CD8-positive, alpha-beta memory T cell (primary cell): Measurements from ENCODE around the gene PLOD1. TPM values are rescaled to one million over a fixed set of nuclear protein-coding genes. Genes with fewer than 3 reads are reported as not detected.

Source experiments
- CTCF ChIA-PET: fragments of 350-600 bp; sonication (Branson Sonifier 250); formaldehyde crosslinking; loops from one replicate; lab custom pipeline; 2021; ENCODE audit warnings: antibody characterized with exemption; lab: Charles Lee
- POLR2A ChIA-PET: fragments of 350-600 bp; sonication (Branson Sonifier 250); formaldehyde crosslinking; loops from one replicate; lab custom pipeline; 2021; ENCODE audit warnings: antibody characterized with exemption; lab: Charles Lee
- DNase-seq, 5 donors: peaks; one replicate each; pipeline versions ENCODE4 v3.0.0 to v3.0.0-alpha.2; 2020 to 2022; ENCODE audit warnings: mixed read lengths in 1 of 5
- H3K27ac ChIP-seq: one replicate; pipeline ENCODE4 v1.7.0; 2013; ENCODE audit warnings: low read depth, mild to moderate bottlenecking, low read length, moderate library complexity
- H3K27me3 ChIP-seq: 2 replicates; pipeline ENCODE4 v1.7.0; 2013; ENCODE audit warnings: low read length, mild to moderate bottlenecking; ENCODE audit not compliant: insufficient read depth, poor library complexity, severe bottlenecking
- H3K36me3 ChIP-seq: 2 replicates; pipeline ENCODE4 v1.7.0; 2013; ENCODE audit warnings: mild to moderate bottlenecking, low read length, moderate library complexity; ENCODE audit not compliant: insufficient read depth
- H3K4me1 ChIP-seq: 2 replicates; pipeline ENCODE4 v1.7.0; 2013; ENCODE audit warnings: mild to moderate bottlenecking, low read length, moderate library complexity; ENCODE audit not compliant: insufficient read depth
- H3K4me3 ChIP-seq: 2 replicates; pipeline ENCODE4 v1.7.0; 2013; ENCODE audit warnings: mild to moderate bottlenecking, low read length
- H3K9me3 ChIP-seq: 2 replicates; pipeline ENCODE4 v1.7.0; 2013; ENCODE audit warnings: mild to moderate bottlenecking, low read length
- H3K27ac Mint-ChIP-seq, 8 donors: one replicate each; pipeline ENCODE4 v1.8.0; 2020 to 2021; ENCODE audit warnings: mixed read lengths in 8 of 8, mild to moderate bottlenecking in 6 of 8, inconsistent platforms in 3 of 8, moderate library complexity in 3 of 8
- H3K27me3 Mint-ChIP-seq, 2 donors: one replicate each; pipeline ENCODE4 v1.8.0; 2020 to 2021; ENCODE audit warnings: mixed read lengths in 2 of 2, mild to moderate bottlenecking in 1 of 2, moderate library complexity in 1 of 2
- H3K36me3 Mint-ChIP-seq, 3 donors: one replicate each; pipeline ENCODE4 v1.8.0; 2020 to 2021; ENCODE audit warnings: mixed read lengths in 3 of 3, inconsistent platforms in 1 of 3, mild to moderate bottlenecking in 1 of 3
- H3K4me1 Mint-ChIP-seq, 3 donors: one replicate each; pipeline ENCODE4 v1.8.0; 2020 to 2021; ENCODE audit warnings: mixed read lengths in 3 of 3, inconsistent platforms in 1 of 3, mild to moderate bottlenecking in 1 of 3
- H3K4me3 Mint-ChIP-seq, 7 donors: one replicate each; pipeline ENCODE4 v1.8.0; 2020 to 2021; ENCODE audit warnings: mixed read lengths in 7 of 7, mild to moderate bottlenecking in 6 of 7, moderate library complexity in 4 of 7, inconsistent platforms in 2 of 7
- H3K9me3 Mint-ChIP-seq, 5 donors: one replicate each; pipeline ENCODE4 v1.8.0; 2020 to 2022; ENCODE audit warnings: mixed read lengths in 5 of 5, mild to moderate bottlenecking in 3 of 5, moderate library complexity in 2 of 5, inconsistent platforms in 1 of 5
- polyA plus RNA-seq: library from polyadenylated mRNA; unstranded; fragments of 300-500 nt; fragmentation: Illumina TruSeq; gene quantifications from one replicate; pipeline ENCODE4 v1.2.3, GENCODE V29; 2021
- total RNA-seq, 2 experiments: library from RNA; stranded (reverse); gene quantifications; one replicate each; pipeline ENCODE4 v1.2.3, GENCODE V29; 2021

PLOD1 gene
- 10 to 100 TPM; 25.8 to 31.0 TPM for total RNA-seq
- 9.4 TPM for polyA plus RNA-seq

DNA sequence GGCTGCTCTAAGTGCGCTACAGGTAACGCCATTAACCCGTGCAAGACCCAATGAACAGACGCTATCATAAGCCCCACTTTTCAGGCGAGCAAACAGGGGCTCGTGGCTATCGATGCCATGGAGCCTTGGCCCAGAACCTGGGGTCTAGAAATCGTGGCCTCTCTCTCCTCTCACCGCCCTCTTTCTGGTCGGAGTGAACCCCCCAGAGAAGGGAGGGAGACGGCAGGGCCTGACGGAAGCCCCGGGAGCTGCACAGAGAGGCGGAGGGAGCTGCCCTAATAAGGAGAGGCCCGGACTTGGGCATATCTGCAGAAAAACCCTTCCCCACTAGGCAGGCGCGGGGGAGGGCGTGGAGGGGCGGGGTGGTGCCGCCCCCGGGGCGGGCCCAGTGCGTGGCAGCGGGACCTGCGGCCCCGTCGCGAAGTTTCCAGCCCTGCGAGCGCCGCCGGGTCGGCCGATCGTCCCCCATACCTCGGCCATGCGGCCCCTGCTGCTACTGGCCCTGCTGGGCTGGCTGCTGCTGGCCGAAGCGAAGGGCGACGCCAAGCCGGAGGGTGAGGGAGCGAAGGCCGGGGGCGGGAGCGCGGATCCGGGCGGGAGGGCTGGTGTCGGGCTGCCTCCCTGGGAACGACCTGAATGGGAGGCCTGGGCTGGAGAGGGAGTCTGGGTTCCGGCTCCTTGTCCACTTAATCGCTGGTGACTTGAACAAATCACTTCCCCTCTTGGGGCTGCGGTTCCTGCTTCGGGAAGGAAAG is at the start of gene PLOD1:
PLOD1 (plus strand) TSS at position 416 of the 755 bp plus-strand sequence; CDS start at position 479, 63 bp downstream.
- Histone ChIP-seq H3K27me3 (no peaks in the 10 kb centered on the region), H3K4me3 (peak within 1 kb of the TSS; percentile 87), H3K9me3 (no peaks in the 10 kb centered on the region), H3K36me3 (no peaks in the 10 kb centered on the region), H3K4me1 (peaks cover 9% of the 10 kb centered on the region), H3K27ac (peak within 1 kb of the TSS; percentile 88)
- Mint-ChIP-seq H3K4me1 (peaks cover 0 to 9% (median 3%) of the 10 kb centered on the region in 3 donors), H3K4me3 (peak within 1 kb of the TSS; percentile 82 to 93 (median 84)), H3K27ac (peak within 1 kb of the TSS in 5 of 8 donors; percentile 21 to 85 (median 63)), H3K9me3 (no peaks in the 10 kb centered on the region), H3K27me3 (peaks cover 0 to 2% of the 10 kb centered on the region in 2 donors), H3K36me3 (no peaks in the 10 kb centered on the region)
- peak; percentile 71 to 89 (median 83) for DNase-seq
- ChIA-PET CTCF (no interaction called here), POLR2A (interaction anchor here (0.6 to 1.0 kb wide), 4 partner anchors 25 to 86 kb away, joined by 5 to 6 read pairs (median 6); no protein-coding TSS in a partner anchor)

DNA sequence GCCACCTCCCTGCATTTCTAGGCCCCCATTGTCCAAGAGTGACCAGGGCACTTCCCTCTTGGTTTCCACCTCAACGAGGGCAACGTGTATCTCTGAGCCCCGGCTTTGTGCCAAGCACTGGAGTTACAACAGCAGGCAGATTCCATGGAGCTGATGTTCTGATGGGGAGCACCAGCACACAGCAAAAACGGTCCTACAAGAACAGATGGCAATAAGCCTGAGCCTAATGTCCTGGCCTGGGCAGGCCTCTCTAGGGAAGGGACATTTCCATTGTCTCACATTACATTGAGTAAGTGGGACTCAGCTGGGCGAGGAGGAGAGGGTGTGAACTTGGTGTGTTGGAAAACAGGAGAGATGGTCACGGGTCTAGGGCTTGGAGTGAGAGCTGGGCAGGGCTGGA is 48.6 kb upstream of the PLOD1 start:
- Mint-ChIP-seq H3K27me3 (peaks cover 16 to 40% of the 10 kb centered on the region in 2 donors), H3K36me3 (no peaks in the 10 kb centered on the region), H3K4me3 (no peak overlapping the region), H3K27ac (no peak overlapping the region), H3K4me1 (no peaks in the 10 kb centered on the region), H3K9me3 (no peaks in the 10 kb centered on the region)
- POLR2A ChIA-PET: no interaction called here
- H3K27ac ChIP-seq: no peak overlapping the region
- H3K9me3 ChIP-seq: no peaks in the 10 kb centered on the region
- CTCF ChIA-PET: interaction anchor here (0.5 kb wide), 1 partner anchor 758 kb away, joined by 4 read pairs; no protein-coding TSS in a partner anchor
- no peaks in the 10 kb centered on the region for H3K27me3 ChIP-seq
- no peak for DNase-seq
- no peaks in the 10 kb centered on the region for H3K4me1 ChIP-seq
- H3K36me3 ChIP-seq: no peaks in the 10 kb centered on the region
- H3K4me3 ChIP-seq: no peak overlapping the region

DNA sequence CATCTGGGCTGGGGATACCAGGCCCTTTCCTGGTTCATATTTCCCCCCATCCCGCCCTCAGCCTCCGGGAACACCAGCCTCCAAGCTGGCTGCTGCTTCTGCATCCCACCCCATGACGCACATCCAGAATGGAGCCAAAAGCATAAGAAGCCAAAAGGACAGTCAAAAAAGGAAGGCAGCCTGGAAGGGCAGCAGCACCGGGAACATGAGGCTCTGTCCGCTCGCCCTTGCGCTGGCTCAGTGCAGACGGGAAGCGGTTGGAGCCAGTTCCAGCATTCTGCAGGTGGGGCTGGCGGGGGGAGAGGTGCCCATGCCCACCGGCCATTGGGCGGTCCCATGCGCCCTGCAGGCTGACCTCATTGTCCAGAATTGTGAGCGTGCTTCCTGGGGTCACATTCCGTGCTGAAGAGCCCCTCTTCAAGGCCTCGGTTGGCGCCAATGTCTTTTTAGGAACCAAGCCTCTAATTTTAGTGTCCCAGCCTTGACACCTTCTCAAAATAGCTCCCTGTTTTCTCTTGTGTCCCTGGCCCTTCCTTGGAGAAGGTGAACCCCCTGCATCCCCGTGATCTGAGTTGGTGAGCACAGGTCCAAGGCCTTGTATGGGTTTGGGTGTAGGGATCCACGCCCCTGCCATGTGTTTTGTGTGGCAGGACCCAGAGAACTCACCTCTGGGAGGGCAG is 47.4 kb upstream of the PLOD1 start:
- H3K27me3 ChIP-seq: no peaks in the 10 kb centered on the region
- no peaks in the 10 kb centered on the region for H3K36me3 ChIP-seq
- H3K36me3 Mint-ChIP-seq: no peaks in the 10 kb centered on the region
- peaks cover 10 to 36% of the 10 kb centered on the region in 2 donors for H3K27me3 Mint-ChIP-seq
- H3K27ac Mint-ChIP-seq: no peak overlapping the region
- no peaks in the 10 kb centered on the region for H3K4me1 Mint-ChIP-seq
- no peaks in the 10 kb centered on the region for H3K9me3 Mint-ChIP-seq
- no peak overlapping the region for H3K4me3 Mint-ChIP-seq
- no peak overlapping the region for H3K27ac ChIP-seq
- H3K9me3 ChIP-seq: no peaks in the 10 kb centered on the region
- H3K4me3 ChIP-seq: no peak overlapping the region
- ChIA-PET CTCF (interaction anchor here (0.6 kb wide), 1 partner anchor 164 kb away, joined by 3 read pairs; no protein-coding TSS in a partner anchor), POLR2A (no interaction called here)
- no peak for DNase-seq
- H3K4me1 ChIP-seq: no peaks in the 10 kb centered on the region

DNA sequence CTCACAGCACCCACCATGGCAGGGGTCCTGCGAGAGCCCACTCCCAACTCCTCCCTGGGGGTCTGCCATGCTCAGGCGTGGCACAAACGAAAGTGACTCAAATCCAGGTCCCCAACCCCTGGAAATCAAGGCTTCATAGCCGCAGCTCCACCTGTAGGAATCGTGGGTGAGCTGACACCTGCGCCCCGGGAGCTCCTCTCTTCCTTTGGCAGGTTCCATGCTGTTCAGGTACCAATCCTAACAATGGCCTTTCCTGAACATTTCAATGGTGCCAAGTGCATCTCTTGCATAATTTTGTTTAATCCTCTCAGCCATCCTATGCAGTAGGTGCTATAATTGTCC is 46.9 kb upstream of the PLOD1 start:
- POLR2A ChIA-PET: no interaction called here
- H3K4me3 Mint-ChIP-seq: no peak overlapping the region
- DNase-seq: no peak
- H3K9me3 ChIP-seq: no peaks in the 10 kb centered on the region
- no peak overlapping the region for H3K27ac ChIP-seq
- no peaks in the 10 kb centered on the region for H3K36me3 ChIP-seq
- no peaks in the 10 kb centered on the region for H3K36me3 Mint-ChIP-seq
- no peaks in the 10 kb centered on the region for H3K4me1 Mint-ChIP-seq
- H3K27me3 ChIP-seq: no peaks in the 10 kb centered on the region
- CTCF ChIA-PET: interaction anchor here (1.4 kb wide), 1 partner anchor 49 kb away, joined by 3 read pairs; no protein-coding TSS in a partner anchor
- H3K27ac Mint-ChIP-seq: no peak overlapping the region
- no peak overlapping the region for H3K4me3 ChIP-seq
- H3K4me1 ChIP-seq: no peaks in the 10 kb centered on the region
- peaks cover 10 to 37% of the 10 kb centered on the region in 2 donors for H3K27me3 Mint-ChIP-seq
- no peaks in the 10 kb centered on the region for H3K9me3 Mint-ChIP-seq

DNA sequence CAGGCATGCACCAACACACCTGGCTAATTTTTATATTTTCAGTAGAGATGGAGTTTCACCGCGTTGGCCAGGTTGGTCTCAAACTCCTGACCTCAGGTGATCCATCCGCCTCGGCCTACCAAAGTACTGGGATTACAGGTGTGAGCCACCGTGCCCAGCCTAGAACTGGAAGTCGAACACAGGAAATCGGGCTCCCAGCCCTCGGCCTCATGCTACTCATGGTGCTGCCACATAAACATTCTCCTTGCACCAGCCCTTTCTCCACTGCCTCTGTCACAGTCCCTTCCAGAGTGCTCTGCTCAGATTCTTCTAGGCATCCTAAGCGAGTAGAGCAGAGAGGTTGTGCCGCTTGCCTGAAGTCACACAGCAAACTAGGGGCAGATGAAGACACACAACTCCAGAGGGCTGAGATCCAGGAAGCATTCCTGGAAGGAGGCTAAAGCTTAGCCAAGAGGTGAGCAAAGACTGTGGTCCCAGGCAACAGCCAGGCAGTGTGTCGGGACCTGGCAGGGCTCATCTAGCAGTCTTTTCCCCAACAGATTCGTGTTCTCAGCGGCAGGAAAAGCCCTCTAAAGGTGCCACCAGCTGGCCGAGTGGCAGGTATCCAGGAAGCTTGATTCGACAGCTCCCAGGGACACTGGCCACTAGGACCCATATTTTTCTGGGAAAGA is 46.2 kb upstream of the PLOD1 start:
- no peak overlapping the region for H3K4me3 Mint-ChIP-seq
- ChIA-PET CTCF (interaction anchor here (1.4 kb wide), 1 partner anchor 50 kb away, joined by 3 read pairs; no protein-coding TSS in a partner anchor), POLR2A (no interaction called here)
- peaks cover 2% of the 10 kb centered on the region for H3K27me3 ChIP-seq
- H3K27ac ChIP-seq: no peak overlapping the region
- no peak overlapping the region for H3K27ac Mint-ChIP-seq
- DNase-seq: no peak
- H3K4me1 Mint-ChIP-seq: no peaks in the 10 kb centered on the region
- no peaks in the 10 kb centered on the region for H3K9me3 ChIP-seq
- no peaks in the 10 kb centered on the region for H3K36me3 Mint-ChIP-seq
- H3K36me3 ChIP-seq: no peaks in the 10 kb centered on the region
- peaks cover 10 to 35% of the 10 kb centered on the region in 2 donors for H3K27me3 Mint-ChIP-seq
- no peaks in the 10 kb centered on the region for H3K9me3 Mint-ChIP-seq
- no peaks in the 10 kb centered on the region for H3K4me1 ChIP-seq
- H3K4me3 ChIP-seq: no peak overlapping the region

DNA sequence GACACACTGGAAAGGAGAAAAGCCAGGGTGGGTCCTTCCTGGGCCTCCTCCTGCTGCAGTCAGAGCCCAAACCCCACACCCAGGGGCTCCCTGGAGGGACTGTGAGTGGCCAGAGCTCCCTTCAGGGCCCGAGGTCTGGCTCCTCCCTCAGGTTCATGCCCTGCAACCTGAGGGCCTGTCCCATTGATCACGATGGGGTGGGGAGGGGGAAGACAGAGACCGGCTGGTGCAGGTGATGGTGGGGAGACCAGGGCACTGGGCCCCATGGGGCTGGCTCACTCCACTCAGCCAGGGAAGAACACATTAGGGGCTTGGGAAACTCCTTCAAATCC is 45.7 kb upstream of the PLOD1 start:
- DNase-seq: no peak
- Histone ChIP-seq H3K27me3 (peaks cover 5% of the 10 kb centered on the region), H3K9me3 (no peaks in the 10 kb centered on the region), H3K4me3 (no peak overlapping the region), H3K4me1 (no peaks in the 10 kb centered on the region), H3K36me3 (no peaks in the 10 kb centered on the region), H3K27ac (no peak overlapping the region)
- peaks cover 11 to 34% of the 10 kb centered on the region in 2 donors for H3K27me3 Mint-ChIP-seq
- no peak overlapping the region for H3K27ac Mint-ChIP-seq
- H3K36me3 Mint-ChIP-seq: no peaks in the 10 kb centered on the region
- H3K9me3 Mint-ChIP-seq: no peaks in the 10 kb centered on the region
- H3K4me3 Mint-ChIP-seq: no peak overlapping the region
- H3K4me1 Mint-ChIP-seq: no peaks in the 10 kb centered on the region
- ChIA-PET POLR2A (no interaction called here), CTCF (interaction anchor here (1.4 kb wide), 1 partner anchor 50 kb away, joined by 3 read pairs; no protein-coding TSS in a partner anchor)

DNA sequence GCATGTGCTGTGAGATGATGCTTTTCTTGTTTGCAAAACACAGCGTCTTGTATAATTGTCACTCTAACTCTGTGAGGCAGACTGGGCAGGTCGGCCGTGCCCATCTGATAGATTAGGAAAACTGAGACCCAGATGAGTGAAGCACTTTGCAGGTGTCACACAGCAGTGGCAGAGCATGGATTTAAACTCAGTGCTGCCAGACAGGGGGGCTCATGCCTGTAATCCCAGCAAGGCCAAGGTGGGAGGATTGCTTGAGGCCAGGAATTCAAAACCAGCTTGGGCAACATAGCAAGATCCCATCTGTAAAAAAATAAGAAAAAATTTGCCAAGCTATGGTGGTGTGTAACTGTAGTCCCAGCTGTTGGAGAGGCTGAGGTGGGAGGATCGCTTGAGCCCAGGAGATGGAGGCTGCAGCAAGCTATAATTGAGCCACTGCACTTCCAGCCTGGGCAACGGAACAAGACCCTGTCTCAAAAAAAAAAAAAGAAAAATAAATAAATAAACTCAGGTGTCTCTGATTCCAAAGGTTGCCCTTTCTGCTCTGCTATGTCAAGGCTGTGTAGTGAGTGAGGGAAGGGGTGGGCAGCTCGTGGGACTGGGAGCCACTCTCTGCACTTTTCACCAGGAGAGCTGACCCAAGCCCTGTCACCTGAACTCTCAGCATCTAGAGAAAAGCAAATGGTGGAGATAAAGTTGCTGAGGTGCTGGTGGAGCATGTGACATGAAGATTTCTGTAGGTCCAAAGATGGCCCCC is 42.9 kb upstream of the PLOD1 start:
- H3K36me3 Mint-ChIP-seq: no peaks in the 10 kb centered on the region
- POLR2A ChIA-PET: no interaction called here

More for the DNA sequence above, 42.9 kb upstream of the PLOD1 start:
- peaks cover 5% of the 10 kb centered on the region for H3K27me3 ChIP-seq
- H3K4me3 ChIP-seq: no peak overlapping the region
- CTCF ChIA-PET: interaction anchor here (1.1 to 1.7 kb wide), 4 partner anchors 15 to 106 kb away, joined by 3 to 4 read pairs (median 3); no protein-coding TSS in a partner anchor
- Mint-ChIP-seq H3K4me3 (no peak overlapping the region), H3K27me3 (peaks cover 18 to 32% of the 10 kb centered on the region in 2 donors), H3K27ac (peak overlapping the region in 1 of 8 donors; percentile 50), H3K9me3 (no peaks in the 10 kb centered on the region), H3K4me1 (no peaks in the 10 kb centered on the region)
- no peak overlapping the region for H3K27ac ChIP-seq
- DNase-seq: no peak
- H3K4me1 ChIP-seq: no peaks in the 10 kb centered on the region
- no peaks in the 10 kb centered on the region for H3K9me3 ChIP-seq
- no peaks in the 10 kb centered on the region for H3K36me3 ChIP-seq
